H1 (cell line): ENCODE measurements around the gene HHAT. TPM values are rescaled to one million over a fixed set of nuclear protein-coding genes. Genes with fewer than 3 reads are reported as not detected.

Experiments used
- CTCF ChIA-PET: fragments of 300-600 bp; sonication (Branson Sonifier 250); formaldehyde crosslinking; loops from one replicate; lab custom pipeline; 2021; ENCODE audit not compliant: partially characterized antibody; lab: Charles Lee
- POLR2A ChIA-PET: fragments of 300-600 bp; sonication (Branson Sonifier 250); formaldehyde crosslinking; loops from one replicate; lab custom pipeline; 2021; ENCODE audit warnings: inconsistent platforms; ENCODE audit not compliant: partially characterized antibody; lab: Charles Lee
- DNase-seq, 2 experiments: peaks; one replicate each; pipeline versions ENCODE4 v3.0.0 to v3.0.0-alpha.2; 2010 to 2022; ENCODE audit warnings: low spot score in 2 of 2, low read depth in 1 of 2, mixed read lengths in 1 of 2
- FAIRE-seq: peaks from 2 replicates; lab custom pipeline; 2011; peaks lifted over from hg19 to GRCh38; lab: Jason Lieb, UNC
- H2AFZ ChIP-seq: 2 replicates; pipeline ENCODE4 v1.8.1; 2012; ENCODE audit warnings: low read length, inconsistent platforms
- H2AK5ac ChIP-seq: 2 replicates; pipeline ENCODE4 v1.6.1; 2013; ENCODE audit warnings: low read depth, low read length
- H2BK120ac ChIP-seq: replicated peaks from 2 replicates; pipeline ENCODE3; 2013; ENCODE audit warnings: low read depth, low read length, inconsistent platforms
- H2BK12ac ChIP-seq: 2 replicates; pipeline ENCODE4 v1.6.1; 2013; ENCODE audit warnings: low read depth, low read length
- H2BK15ac ChIP-seq: 2 replicates; pipeline ENCODE4 v1.6.1; 2013; ENCODE audit warnings: low read length
- H2BK20ac ChIP-seq: 2 replicates; pipeline ENCODE4 v1.6.1; 2013; ENCODE audit warnings: low read length
- H2BK5ac ChIP-seq: 2 replicates; pipeline ENCODE4 v1.6.1; 2013; ENCODE audit warnings: low read depth, low read length
- H3K14ac ChIP-seq: 2 replicates; pipeline ENCODE4 v1.6.1; 2013; ENCODE audit warnings: inconsistent platforms; ENCODE audit not compliant: insufficient read length
- H3K18ac ChIP-seq: 2 replicates; pipeline ENCODE4 v1.6.1; 2013; ENCODE audit warnings: low read length; ENCODE audit errors: extremely low read depth
- H3K23ac ChIP-seq: 2 replicates; pipeline ENCODE4 v1.6.1; 2013; ENCODE audit warnings: inconsistent platforms; ENCODE audit not compliant: insufficient read length
- H3K23me2 ChIP-seq: 2 replicates; pipeline ENCODE4 v1.6.1; 2013; ENCODE audit warnings: low read depth, low read length
- H3K27ac ChIP-seq: 2 replicates; pipeline ENCODE4 v1.6.1; 2011; ENCODE audit warnings: low read depth, low read length, inconsistent platforms
- H3K27me3 ChIP-seq, 4 experiments: replicated peaks in 1 of 4; 1 replicate in 1 of 4; 2 replicates in 3 of 4; pipeline versions ENCODE4 v1.6.1 to v1.8.1; 2011 to 2013; ENCODE audit warnings: low read length in 3 of 4, mild to moderate bottlenecking in 3 of 4, inconsistent platforms in 2 of 4, mixed read lengths in 2 of 4, moderate library complexity in 1 of 4; ENCODE audit not compliant: control insufficient read depth in 3 of 4, insufficient read depth in 3 of 4; ENCODE audit errors: extremely low read depth in 1 of 4
- H3K36me3 ChIP-seq, 4 experiments: 2 replicates each; pipeline versions ENCODE4 v1.6.1 to v1.8.1; 2011 to 2013; ENCODE audit warnings: mild to moderate bottlenecking in 4 of 4, low read length in 3 of 4, moderate library complexity in 2 of 4, control low read depth in 1 of 4, inconsistent platforms in 1 of 4; ENCODE audit not compliant: insufficient read depth in 4 of 4, control insufficient read depth in 2 of 4
- H3K4ac ChIP-seq: replicated peaks from 2 replicates; pipeline ENCODE3; 2013; ENCODE audit warnings: low read length, low read depth, mixed read lengths, inconsistent platforms; ENCODE audit not compliant: insufficient read length
- H3K4me1 ChIP-seq, 4 experiments: replicated peaks in 1 of 4; 1 replicate in 1 of 4; 2 replicates in 3 of 4; pipeline versions ENCODE4 v1.6.1 to v1.8.1; 2011 to 2013; ENCODE audit warnings: low read length in 3 of 4, inconsistent platforms in 2 of 4, mixed read lengths in 1 of 4; ENCODE audit not compliant: insufficient read depth in 4 of 4, control insufficient read depth in 3 of 4
- H3K4me2 ChIP-seq, 2 experiments: 2 replicates each; pipeline versions ENCODE4 v1.6.1 to v1.8.1; 2011 to 2013; ENCODE audit warnings: low read depth in 2 of 2, low read length in 2 of 2, control low read depth in 1 of 2, inconsistent platforms in 1 of 2, mild to moderate bottlenecking in 1 of 2; ENCODE audit not compliant: insufficient read depth in 1 of 2
- H3K4me3 ChIP-seq, 4 experiments: fragments of 200-600, 300-600 bp in 1 of 4; sonication (generic), shearing (Covaris generic), sonication (Bioruptor Twin) in 1 of 4; 2 replicates each; pipeline versions ENCODE4 v1.5.1 to v1.8.1; 2011 to 2016; ENCODE audit warnings: low read length in 4 of 4, low read depth in 3 of 4, control low read depth in 2 of 4, inconsistent platforms in 2 of 4, mild to moderate bottlenecking in 2 of 4, mixed read lengths in 1 of 4, moderate library complexity in 1 of 4; ENCODE audit not compliant: insufficient read depth in 2 of 4; ENCODE audit errors: extremely low read depth in 1 of 4
- H3K56ac ChIP-seq: replicated peaks from 2 replicates; pipeline ENCODE3; 2013; ENCODE audit warnings: low read depth, mild to moderate bottlenecking, mixed read lengths, low read length, inconsistent platforms; ENCODE audit not compliant: insufficient read length
- H3K79me1 ChIP-seq: 2 replicates; pipeline ENCODE4 v1.6.1; 2013; ENCODE audit warnings: low read depth, low read length, control low read depth
- H3K79me2 ChIP-seq, 2 experiments: 2 replicates each; pipeline versions ENCODE4 v1.6.1 to v1.8.1; 2012 to 2013; ENCODE audit warnings: low read length in 2 of 2, mild to moderate bottlenecking in 2 of 2, inconsistent platforms in 1 of 2; ENCODE audit not compliant: insufficient read depth in 2 of 2, control insufficient read depth in 1 of 2
- H3K9ac ChIP-seq, 4 experiments: replicated peaks in 1 of 4; 1 replicate in 1 of 4; 2 replicates in 3 of 4; pipeline versions ENCODE4 v1.6.1 to v1.8.1; 2011 to 2013; ENCODE audit warnings: low read depth in 3 of 4, low read length in 3 of 4, control low read depth in 2 of 4, mild to moderate bottlenecking in 2 of 4, moderate library complexity in 2 of 4, inconsistent platforms in 1 of 4; ENCODE audit errors: extremely low read depth in 1 of 4
- H3K9me3 ChIP-seq, 2 experiments: 2 replicates each; pipeline versions ENCODE4 v1.6.1 to v1.8.1; 2012 to 2013; ENCODE audit warnings: mild to moderate bottlenecking in 2 of 2, moderate library complexity in 2 of 2, control low read depth in 1 of 2, inconsistent platforms in 1 of 2, low read depth in 1 of 2, low read length in 1 of 2, mixed read lengths in 1 of 2; ENCODE audit not compliant: insufficient read depth in 2 of 2
- H4K20me1 ChIP-seq, 2 experiments: replicated peaks in 1 of 2; 2 replicates each; pipeline versions ENCODE3 to v1.8.1; 2011 to 2013; ENCODE audit warnings: inconsistent platforms in 2 of 2, low read length in 2 of 2, mild to moderate bottlenecking in 1 of 2; ENCODE audit not compliant: insufficient read depth in 2 of 2, control insufficient read depth in 1 of 2
- H4K5ac ChIP-seq: 2 replicates; pipeline ENCODE4 v1.6.1; 2013; ENCODE audit warnings: low read length, low read depth, mixed read lengths, inconsistent platforms; ENCODE audit not compliant: insufficient read length
- H4K8ac ChIP-seq: 2 replicates; pipeline ENCODE4 v1.8.0; 2013; ENCODE audit warnings: mild to moderate bottlenecking, moderate library complexity, low read length, inconsistent platforms; ENCODE audit not compliant: insufficient read depth; ENCODE audit errors: extremely low read depth
- H4K91ac ChIP-seq: replicated peaks from 2 replicates; pipeline ENCODE3; 2013; ENCODE audit warnings: low read length, mixed read lengths, inconsistent platforms; ENCODE audit not compliant: insufficient read length
- TEAD4 ChIP-seq: IDR thresholded peaks from 2 replicates; pipeline ENCODE4 v1.6.1; 2012; ENCODE audit warnings: low read depth, low read length, inconsistent platforms, mixed read lengths
- WGBS, 2 experiments: shearing (Covaris generic) in 1 of 2; methylation state at CpG; one replicate each; pipeline versions ENCODE4 v1.1.6 to v1.1.7; 2013 to 2015; ENCODE audit warnings: low lambda C conversion rate in 2 of 2, mixed read lengths in 2 of 2, inconsistent platforms in 1 of 2, low coverage in 1 of 2, missing lambda C conversion rate in 1 of 2; ENCODE audit not compliant: insufficient replicate concordance in 2 of 2, insufficient coverage in 1 of 2, insufficient read length in 1 of 2; ENCODE audit errors: extremely low coverage in 1 of 2, missing lambda C conversion rate in 1 of 2; 5-methylcytosine and 5-hydroxymethylcytosine counted together
- polyA plus RNA-seq, 7 experiments: library from polyadenylated mRNA; depleted of rRNA in 3 of 7; stranded (reverse) in 5 of 7; unstranded in 2 of 7; fragments of >200 nt in 5 of 7; fragments of 200-250 nt in 2 of 7; gene quantifications; 1 replicate in 5 of 7; 2 replicates in 1 of 7; 4 replicates in 1 of 7; pipeline versions ENCODE4 v1.2.1 to v1.2.3, GENCODE V29; 2011 to 2013; ENCODE audit warnings: missing spikeins in 2 of 7, mixed read lengths in 2 of 7
- total RNA-seq: library from RNA; stranded (reverse); fragmentation: NEBNext Ultra II Directional; extraction: Animal tissue kit (Norgen Biotek cat#: 25700); gene quantifications from 2 replicates; pipeline ENCODE4 v1.2.1, GENCODE V29; 2021

HHAT gene
- total and polyA plus RNA-seq, 2 of the 8 experiments (the other 6 are each of a cell fraction or from before 2014, with no cell fraction given): 0.15 to 0.51 TPM

GRCh38 chr1:210371916-210372315, 43.2 kb downstream of the HHAT start:
- DNase-seq: peak in 1 of 2 experiments; percentile 8
- no peak overlapping the region for H2BK15ac ChIP-seq
- H3K79me2 ChIP-seq: no peaks in the 10 kb centered on the region
- no peak overlapping the region for H2AFZ ChIP-seq
- H3K18ac ChIP-seq: no peak overlapping the region
- no peak overlapping the region for H3K4me2 ChIP-seq
- H3K27ac ChIP-seq: no peak overlapping the region
- no peak overlapping the region for H2BK5ac ChIP-seq
- H4K5ac ChIP-seq: no peak overlapping the region
- no peaks in the 10 kb centered on the region for H4K20me1 ChIP-seq
- WGBS, 2 experiments: 77% methylated on average over 2 of the region's 2 CpGs; no CpG with 5 or more reads in 1 of the 2 experiments
- ChIA-PET POLR2A (interaction anchor here (1.0 to 5.9 kb wide), 3 partner anchors 10 to 27 kb away, joined by 3 to 183 read pairs (median 3); no protein-coding TSS in a partner anchor), CTCF (interaction anchor here (0.5 to 10.6 kb wide), 5 partner anchors 12 to 493 kb away, joined by 3 to 179 read pairs (median 3); no protein-coding TSS in a partner anchor)
- H2BK12ac ChIP-seq: peak overlapping the region; percentile 55; the same call in 1 of the 2 replicates
- no peaks in the 10 kb centered on the region for H3K9me3 ChIP-seq
- H2BK120ac ChIP-seq: no peak overlapping the region
- no peak for TF ChIP-seq TEAD4
- no peaks in the 10 kb centered on the region for H3K79me1 ChIP-seq
- no peak overlapping the region for H2BK20ac ChIP-seq
- FAIRE-seq: no peak
- no peak overlapping the region for H3K14ac ChIP-seq
- H3K9ac ChIP-seq: no peak overlapping the region
- no peaks in the 10 kb centered on the region for H3K23me2 ChIP-seq
- H3K36me3 ChIP-seq: no peaks in the 10 kb centered on the region
- H3K27me3 ChIP-seq: peaks cover 0 to 5% (median 2%) of the 10 kb centered on the region in 4 experiments; a peak in 1 of 7 replicates
- peaks cover 9 to 30% (median 23%) of the 10 kb centered on the region in 4 experiments for H3K4me1 ChIP-seq
- no peak overlapping the region for H4K91ac ChIP-seq
- no peak overlapping the region for H3K4me3 ChIP-seq
- peak overlapping the region; percentile 10; the same call in 1 of the 2 replicates for H2AK5ac ChIP-seq
- no peak overlapping the region for H3K56ac ChIP-seq
- no peak overlapping the region for H3K4ac ChIP-seq
- H3K23ac ChIP-seq: no peak overlapping the region
- H4K8ac ChIP-seq: no peak overlapping the region
